Endothelial cell (in vitro differentiated cells): ENCODE results near the gene FCHSD1. TPM values are rescaled to one million over a fixed set of nuclear protein-coding genes. Genes with fewer than 3 reads are reported as not detected.

Experiments
- DNase-seq: peaks from one replicate; pipeline ENCODE4 v3.0.0; 2021; ENCODE audit warnings: low spot score
- H3K27ac Mint-ChIP-seq: one replicate; pipeline ENCODE4 v1.8.0; 2021; ENCODE audit warnings: mixed read lengths, inconsistent platforms; ENCODE audit not compliant: unreplicated experiment
- H3K27me3 Mint-ChIP-seq: one replicate; pipeline ENCODE4 v1.8.0; 2021; ENCODE audit warnings: mild to moderate bottlenecking, moderate library complexity, mixed read lengths, inconsistent platforms; ENCODE audit not compliant: unreplicated experiment
- H3K36me3 Mint-ChIP-seq: one replicate; pipeline ENCODE4 v1.8.0; 2021; ENCODE audit warnings: mild to moderate bottlenecking, low read depth, mixed read lengths, inconsistent platforms; ENCODE audit not compliant: unreplicated experiment
- H3K4me1 Mint-ChIP-seq: one replicate; pipeline ENCODE4 v1.8.0; 2021; ENCODE audit warnings: mild to moderate bottlenecking, mixed read lengths, inconsistent platforms; ENCODE audit not compliant: unreplicated experiment
- H3K4me3 Mint-ChIP-seq: one replicate; pipeline ENCODE4 v1.8.0; 2021; ENCODE audit warnings: mild to moderate bottlenecking, mixed read lengths, inconsistent platforms; ENCODE audit not compliant: unreplicated experiment
- H3K9me3 Mint-ChIP-seq: one replicate; pipeline ENCODE4 v1.8.0; 2021; ENCODE audit warnings: mixed read lengths, inconsistent platforms; ENCODE audit not compliant: unreplicated experiment
- CTCF ChIP-seq: fragments of 200-600 bp; sonication (generic); IDR thresholded peaks from one replicate; pipeline ENCODE4 v1.5.0; 2021; ENCODE audit warnings: antibody characterized with exemption; ENCODE audit not compliant: unreplicated experiment
- total RNA-seq: library from RNA; stranded (reverse); fragmentation: NEBNext Ultra II Directional; extraction: Animal tissue kit (Norgen Biotek cat#: 25700); gene quantifications from one replicate; pipeline ENCODE4 v1.2.1, GENCODE V29; 2021; ENCODE audit not compliant: unreplicated experiment

The FCHSD1 gene
- total RNA-seq, 1 donor from 2014 or later: 63.3 TPM

DNA sequence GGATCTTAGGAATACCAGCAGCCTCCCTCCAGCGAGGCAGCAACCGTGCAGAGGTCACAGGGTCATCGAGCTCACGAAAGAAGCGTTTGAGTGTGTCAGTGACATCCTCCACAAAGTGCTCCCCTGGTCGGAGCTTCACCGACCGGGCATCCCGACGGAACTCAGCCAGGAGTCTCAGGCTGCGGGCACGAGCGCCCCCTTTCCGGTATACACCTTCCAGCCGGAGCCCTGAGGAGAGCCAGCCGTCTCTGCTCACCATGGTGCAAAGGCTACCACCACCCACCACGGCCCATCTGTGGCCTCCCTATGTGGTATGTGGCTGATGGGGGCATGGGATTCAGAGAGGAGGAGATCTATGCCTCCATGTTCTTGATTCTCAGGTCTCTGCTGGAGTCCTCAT lies 10.8 kb upstream of the FCHSD1 start:
- Mint-ChIP-seq H3K9me3 (no peaks in the 10 kb centered on the region), H3K27me3 (peaks cover 9% of the 10 kb centered on the region), H3K36me3 (peaks cover 52% of the 10 kb centered on the region), H3K4me1 (peaks cover 20% of the 10 kb centered on the region), H3K4me3 (peak overlapping the region; percentile 38), H3K27ac (peak overlapping the region; percentile 19)
- TF ChIP-seq CTCF: no peak
- no peak for DNase-seq

GRCh38 chr5:141657937-141658545 lies 6.8 kb upstream of the FCHSD1 start:
- peaks cover 80% of the 10 kb centered on the region for H3K36me3 Mint-ChIP-seq
- H3K9me3 Mint-ChIP-seq: no peaks in the 10 kb centered on the region
- peaks cover 19% of the 10 kb centered on the region for H3K27me3 Mint-ChIP-seq
- H3K4me3 Mint-ChIP-seq: peak overlapping the region; percentile 70
- H3K4me1 Mint-ChIP-seq: peaks cover 14% of the 10 kb centered on the region
- H3K27ac Mint-ChIP-seq: no peak overlapping the region
- DNase-seq: no peak
- no peak for TF ChIP-seq CTCF

DNA sequence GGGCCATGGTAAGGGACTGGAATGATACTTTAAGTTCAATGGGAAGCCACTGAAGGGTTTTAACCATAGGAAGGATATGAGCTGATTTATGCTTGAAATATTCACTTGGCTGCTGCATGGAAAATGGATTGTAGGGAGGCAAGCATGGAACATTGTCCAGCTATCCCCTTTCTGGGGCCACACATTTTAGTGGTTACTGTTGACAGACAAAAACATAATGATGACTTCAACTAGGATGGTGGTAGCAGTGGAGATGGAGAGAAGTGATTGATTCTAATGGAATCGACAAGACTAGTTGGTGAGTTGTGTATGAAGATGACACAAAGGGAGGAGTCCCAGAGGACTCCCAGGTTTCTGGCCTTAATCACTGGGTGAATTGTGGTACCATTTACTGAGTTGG lies 6.2 kb upstream of the FCHSD1 start:
- H3K4me3 Mint-ChIP-seq: peak overlapping the region; percentile 70
- peaks cover 83% of the 10 kb centered on the region for H3K36me3 Mint-ChIP-seq
- DNase-seq: no peak
- H3K27me3 Mint-ChIP-seq: peaks cover 21% of the 10 kb centered on the region
- peaks cover 18% of the 10 kb centered on the region for H3K4me1 Mint-ChIP-seq
- H3K27ac Mint-ChIP-seq: no peak overlapping the region
- no peaks in the 10 kb centered on the region for H3K9me3 Mint-ChIP-seq
- TF ChIP-seq CTCF: no peak

DNA sequence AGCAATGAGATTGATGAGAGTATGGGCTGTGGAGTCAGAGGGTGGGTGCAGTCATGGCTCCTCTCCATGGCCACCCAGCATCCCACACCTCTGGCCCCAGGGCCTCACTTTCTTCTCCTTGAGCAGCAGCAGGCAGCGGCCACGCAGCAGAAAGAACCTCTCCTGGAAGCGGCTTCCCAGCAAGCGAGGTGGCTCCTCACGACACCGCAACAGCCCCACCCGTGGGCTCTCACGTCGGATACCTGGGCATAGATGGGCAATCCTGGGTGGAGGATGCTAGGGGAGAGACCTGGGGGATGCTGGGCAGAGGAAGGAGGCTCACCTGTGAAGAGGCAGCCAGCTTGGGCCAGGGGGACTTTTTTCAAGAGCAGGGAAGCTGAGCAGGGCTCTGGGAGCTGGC lies 5.2 kb upstream of the FCHSD1 start:
- DNase-seq: no peak
- Mint-ChIP-seq H3K4me3 (peak overlapping the region; percentile 84), H3K4me1 (peaks cover 25% of the 10 kb centered on the region), H3K36me3 (peaks cover 81% of the 10 kb centered on the region), H3K27me3 (peaks cover 21% of the 10 kb centered on the region), H3K27ac (no peak overlapping the region), H3K9me3 (no peaks in the 10 kb centered on the region)
- TF ChIP-seq CTCF: no peak

DNA sequence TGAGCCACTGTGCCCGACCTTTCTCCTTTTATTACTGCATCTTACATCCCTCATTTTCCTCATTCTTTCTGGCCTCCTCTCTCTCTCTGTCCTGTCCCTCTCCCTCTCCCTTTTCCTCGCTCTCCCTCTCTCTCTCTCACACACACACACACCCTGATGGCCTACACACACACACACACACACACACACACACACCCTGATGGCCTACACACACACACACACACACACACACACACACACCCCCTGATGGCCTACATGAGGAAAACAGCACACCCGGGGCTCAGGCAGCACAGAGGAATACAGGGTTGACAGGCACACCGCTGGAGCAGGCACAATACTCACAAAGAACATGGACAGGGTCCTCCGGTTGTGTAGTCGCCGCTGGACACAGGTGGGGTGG lies 3.8 kb upstream of the FCHSD1 start:
- Mint-ChIP-seq H3K36me3 (peaks cover 75% of the 10 kb centered on the region), H3K27me3 (peaks cover 22% of the 10 kb centered on the region), H3K9me3 (no peaks in the 10 kb centered on the region), H3K4me1 (peaks cover 26% of the 10 kb centered on the region), H3K4me3 (peak overlapping the region; percentile 56), H3K27ac (no peak overlapping the region)
- TF ChIP-seq CTCF: no peak
- DNase-seq: no peak
